Measurements from ENCODE around the gene C6orf141.
"Not testable (repeated sequence)": the region's sequence is repeated elsewhere in the genome, so short reads cannot be mapped to it uniquely, and the experiment has no call there.

Gene C6orf141

GRCh38 chr6:49576618-49577017 lies 26.1 kb downstream of the C6orf141 start:
- DNase-seq (ENCODE audit: low read depth) = no peak

DNA sequence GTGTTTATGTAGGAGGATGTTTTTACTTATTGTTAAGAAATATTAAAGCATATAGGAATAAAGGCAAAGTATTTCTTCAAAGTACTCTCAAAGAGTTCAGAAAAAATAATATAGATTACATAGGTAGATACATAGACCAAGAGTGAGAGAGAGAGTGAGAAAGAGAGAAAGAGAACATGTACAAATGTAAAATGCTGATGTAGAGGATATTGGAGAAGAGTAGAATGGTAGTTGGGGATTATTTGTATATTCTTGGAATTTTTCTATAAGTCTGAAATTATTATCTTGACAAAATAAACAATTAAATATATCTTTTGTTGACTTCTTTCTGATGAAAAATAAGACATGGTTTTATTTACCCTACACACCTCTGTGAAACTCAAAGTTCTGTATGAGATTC lies 29.2 kb downstream of the C6orf141 start:
- no peak for DNase-seq (ENCODE audit: low read depth)

GRCh38 chr6:49582529-49582928 lies 32.1 kb downstream of the C6orf141 start:
- no peak for DNase-seq (ENCODE audit: low read depth)

DNA sequence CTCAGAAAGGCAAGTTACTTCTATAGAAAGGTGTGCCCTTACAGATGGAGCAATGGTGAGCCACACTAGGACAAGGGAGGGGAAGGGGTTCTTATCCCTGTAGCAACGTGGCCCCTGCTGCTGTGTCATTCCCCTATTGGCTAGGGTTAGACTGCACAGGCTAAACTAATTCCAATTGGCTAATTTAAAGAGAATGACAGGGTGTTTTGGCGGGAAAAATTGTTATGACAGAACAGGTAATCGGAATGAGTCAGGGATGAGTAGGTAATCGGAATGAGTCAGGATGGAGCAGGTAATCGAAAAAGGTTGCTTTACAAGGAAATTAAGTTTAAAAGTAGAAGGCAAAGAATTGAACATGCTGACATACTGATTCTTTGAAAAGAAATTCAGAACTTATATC lies 36.8 kb downstream of the C6orf141 start:
- not testable (repeated sequence) for DNase-seq (ENCODE audit: low read depth)
